ENCODE results near the gene SBDS. TPM values are rescaled to one million over a fixed set of nuclear protein-coding genes. Genes with fewer than 3 reads are reported as not detected.
"Not testable (repeated sequence)": the region's sequence is repeated elsewhere in the genome, so short reads cannot be mapped to it uniquely, and the experiment has no call there.

The SBDS gene
- polyA plus RNA-seq, 4 donors, result 73.8 to 132 (median 106) TPM

DNA sequence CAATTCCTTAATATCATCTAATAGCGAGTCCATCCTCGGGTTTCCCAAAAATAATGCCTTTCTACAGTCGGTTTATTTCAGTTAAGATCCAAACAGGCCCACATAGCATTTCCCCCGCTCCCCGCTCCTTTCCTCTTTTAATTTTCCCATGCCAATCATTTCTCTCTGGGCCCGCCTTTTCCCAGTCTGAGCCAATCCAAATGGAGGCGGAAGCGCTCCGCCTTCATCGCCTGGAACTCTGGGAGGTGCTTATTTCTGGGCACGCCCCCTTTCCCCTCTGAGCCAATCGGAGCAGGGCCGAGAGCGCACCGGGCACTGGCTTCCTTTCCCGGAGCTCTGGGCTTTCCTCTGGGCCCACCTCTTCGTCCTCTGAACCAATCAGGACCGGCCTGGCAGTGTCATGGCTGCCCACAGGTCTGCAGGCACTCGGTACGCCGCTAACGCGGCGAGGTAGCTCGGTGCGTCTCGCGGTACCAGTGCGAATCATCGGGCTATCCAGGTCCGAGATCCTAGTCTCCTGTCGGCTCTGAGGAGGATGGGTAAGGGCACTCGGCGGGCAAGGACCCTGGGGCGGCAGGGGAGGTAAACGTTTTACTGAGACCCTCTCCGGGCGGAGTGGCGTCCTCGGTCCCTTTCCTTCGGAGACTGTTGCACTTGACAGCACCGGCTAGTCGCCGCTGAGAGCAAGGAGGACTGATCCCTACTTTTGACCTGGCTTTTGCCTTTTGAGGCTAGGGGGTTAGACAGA, 1.2 kb upstream of the SBDS start, which contains the start of gene TYW1:
Gene TYW1 (plus strand): TSS at position 390 of the 748 bp plus-strand sequence. CDS start 146 bp downstream, at position 536.
- DNase-seq (ENCODE audit: low read depth in 4 of 4, low spot score in 3 of 4), result peak; percentile 95 to 97 (median 96)

DNA sequence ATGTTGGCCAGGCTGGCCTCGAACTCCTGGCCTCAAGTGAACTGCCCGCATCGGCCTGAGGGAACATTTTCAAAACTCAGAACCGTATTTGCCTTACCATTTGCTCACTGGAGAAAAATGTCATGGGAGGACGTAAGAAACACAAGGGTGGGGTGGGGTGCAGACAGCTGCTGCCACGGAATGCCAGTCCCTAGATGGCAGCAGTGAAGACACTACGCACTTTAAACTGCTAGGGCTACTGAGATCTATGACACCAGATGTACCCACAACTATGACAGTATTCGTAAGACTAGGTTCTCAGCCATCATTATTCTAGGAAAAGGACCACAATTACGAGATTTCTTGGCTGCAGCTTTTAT, 716 bp downstream of the SBDS start:
- peak; percentile 18 to 27 (median 23) for DNase-seq (ENCODE audit: low read depth in 4 of 4, low spot score in 3 of 4)

DNA sequence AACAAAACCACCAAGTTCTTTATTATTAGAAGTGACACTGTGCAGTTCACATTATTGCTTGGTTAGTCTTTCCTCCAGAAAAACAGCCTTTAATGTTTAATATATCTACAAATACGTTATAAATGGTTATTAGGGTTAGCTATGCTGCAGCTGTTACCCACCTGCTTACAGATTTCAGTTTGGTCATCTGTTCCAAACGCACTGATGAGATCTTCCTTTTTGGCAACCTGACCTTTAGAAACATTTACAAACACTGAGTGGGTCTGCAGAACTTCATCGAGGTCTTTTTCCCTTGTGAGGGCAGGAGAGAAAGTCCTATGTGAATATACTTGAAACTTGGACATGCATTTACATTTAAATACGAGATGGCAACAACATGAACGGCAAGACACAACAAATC, 1.3 kb downstream of the SBDS start:
- not testable (repeated sequence) for DNase-seq (ENCODE audit: low read depth in 4 of 4, low spot score in 3 of 4)

DNA sequence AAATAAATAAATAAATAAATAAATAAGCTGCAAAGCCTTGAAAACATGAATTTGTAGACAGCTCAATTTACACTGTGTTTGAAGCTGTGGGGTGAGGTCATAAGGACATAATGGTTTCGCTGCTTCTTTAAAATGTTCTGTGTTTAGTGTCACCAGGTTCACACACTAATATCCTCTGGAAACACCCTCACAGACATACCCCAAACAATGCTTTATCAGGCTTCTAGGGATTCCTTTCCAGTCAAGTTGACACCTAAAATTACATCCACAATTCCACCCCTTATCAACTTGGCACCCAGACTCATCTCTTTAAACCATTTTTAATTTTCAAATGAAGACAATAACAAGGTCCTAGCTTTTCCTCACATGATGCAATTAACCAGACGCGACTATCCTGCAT, 5.8 kb downstream of the SBDS start:
- DNase-seq (ENCODE audit: low read depth in 4 of 4, low spot score in 3 of 4), result not testable (repeated sequence)

DNA sequence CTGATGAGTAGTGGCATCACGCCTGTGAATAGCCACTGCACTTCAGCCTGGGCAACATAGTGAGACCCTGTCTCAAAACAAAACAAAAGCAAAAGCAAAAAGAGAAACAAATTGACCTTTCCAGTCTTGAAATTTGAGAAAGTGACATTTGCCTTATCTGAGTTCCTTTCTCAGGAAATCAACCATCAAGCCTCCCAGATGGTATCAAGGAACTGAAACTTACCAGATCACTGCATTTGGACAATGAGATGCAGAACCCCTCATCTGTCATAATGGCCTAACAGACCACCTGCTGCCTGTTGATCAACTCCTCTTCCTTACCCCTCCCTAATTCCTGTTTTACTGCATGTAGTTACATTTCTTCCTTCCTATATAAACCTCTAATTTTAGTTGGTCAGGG, 15.1 kb downstream of the SBDS start:
- DNase-seq (ENCODE audit: low read depth in 4 of 4, low spot score in 3 of 4), result not testable (repeated sequence)

DNA sequence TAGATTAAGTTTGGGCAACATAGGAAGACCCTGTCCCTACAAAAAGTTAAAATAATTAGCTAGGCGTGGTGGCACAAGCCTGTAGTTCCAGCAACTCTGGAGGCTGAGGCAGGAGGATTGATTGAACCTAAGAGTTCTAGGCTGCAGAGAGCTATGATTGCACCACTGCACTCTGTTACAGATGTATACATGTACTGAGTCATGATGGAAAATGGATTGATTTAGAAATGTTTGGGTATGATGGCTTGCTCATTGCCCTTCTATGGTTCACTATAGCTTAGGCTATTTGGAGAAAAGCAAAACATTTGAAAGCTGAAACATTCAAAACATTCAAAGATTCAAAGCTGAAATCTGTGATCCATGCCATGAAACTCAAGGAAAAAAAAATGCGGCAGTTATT, 16.4 kb downstream of the SBDS start:
- not testable (repeated sequence) for DNase-seq (ENCODE audit: low read depth in 4 of 4, low spot score in 3 of 4)

DNA sequence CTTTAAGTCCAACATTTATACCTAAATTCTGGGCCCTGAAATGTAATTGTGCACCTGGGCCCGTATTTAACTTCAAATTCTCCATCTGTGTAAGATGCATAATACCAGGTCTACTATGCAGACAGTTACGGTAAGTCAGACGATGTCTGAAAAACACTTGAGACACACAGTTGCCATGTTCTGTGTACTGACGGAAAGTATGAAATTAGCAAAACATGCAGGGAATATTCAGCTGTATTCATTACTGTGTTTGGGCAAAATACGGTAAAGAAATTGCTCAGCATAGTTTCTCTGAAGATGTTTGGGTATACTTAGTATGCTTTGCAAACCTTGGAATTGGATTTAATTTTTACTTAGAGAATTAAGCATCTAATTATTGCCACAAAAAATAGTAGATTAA, 17.1 kb downstream of the SBDS start:
- DNase-seq (ENCODE audit: low read depth in 4 of 4, low spot score in 3 of 4), result not testable (repeated sequence)

DNA sequence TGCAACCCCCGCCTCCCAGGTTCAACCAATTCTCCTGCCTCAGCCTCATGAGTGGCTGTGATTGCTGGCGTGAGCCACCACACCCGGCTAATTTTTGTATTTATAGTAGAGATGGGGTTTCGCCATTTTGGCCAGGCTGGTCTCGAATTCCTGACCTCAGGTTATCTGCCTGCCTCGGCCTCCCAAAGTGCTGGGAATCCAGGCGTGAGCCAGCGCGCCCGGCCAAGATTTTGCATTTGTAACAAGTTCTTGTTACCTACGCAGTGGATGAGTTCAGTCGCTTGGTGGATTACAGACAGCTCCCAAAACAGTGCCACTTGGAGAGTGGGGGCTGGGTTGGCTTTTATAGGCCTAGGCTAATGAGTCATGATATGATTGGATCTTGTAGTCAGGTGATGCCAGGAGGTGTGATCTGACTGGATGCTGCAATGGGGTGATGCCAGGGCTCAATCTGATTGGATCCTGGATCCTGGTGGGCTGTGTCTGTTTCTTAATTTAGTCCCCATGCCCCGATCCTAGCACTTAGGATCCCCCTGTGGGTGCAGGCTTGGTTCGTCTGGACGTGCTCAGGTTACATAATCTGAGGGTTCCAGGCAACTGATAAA, 20.3 kb downstream of the SBDS start:
- DNase-seq (ENCODE audit: low read depth in 4 of 4, low spot score in 3 of 4), result no peak

DNA sequence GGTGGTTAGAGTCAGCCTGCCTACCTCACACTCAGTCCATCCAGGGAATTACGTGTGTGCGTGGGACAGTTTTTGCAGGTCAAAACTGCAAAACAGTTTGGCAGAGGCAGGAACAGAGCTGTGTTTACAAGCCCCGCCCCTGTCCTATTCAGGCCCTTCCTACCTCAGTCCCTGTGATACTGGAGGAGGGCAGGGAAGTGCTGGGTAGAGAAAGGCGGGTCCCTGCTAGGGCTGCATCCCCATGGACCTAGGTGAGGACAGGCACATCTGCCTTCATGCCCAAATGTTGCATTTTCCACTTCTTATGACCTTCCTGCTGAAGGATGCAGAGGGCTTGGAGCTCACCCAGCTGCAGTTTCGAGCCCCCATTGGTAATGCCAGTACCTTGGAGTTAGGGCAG, 25.1 kb downstream of the SBDS start:
- no peak for DNase-seq (ENCODE audit: low read depth in 4 of 4, low spot score in 3 of 4)

DNA sequence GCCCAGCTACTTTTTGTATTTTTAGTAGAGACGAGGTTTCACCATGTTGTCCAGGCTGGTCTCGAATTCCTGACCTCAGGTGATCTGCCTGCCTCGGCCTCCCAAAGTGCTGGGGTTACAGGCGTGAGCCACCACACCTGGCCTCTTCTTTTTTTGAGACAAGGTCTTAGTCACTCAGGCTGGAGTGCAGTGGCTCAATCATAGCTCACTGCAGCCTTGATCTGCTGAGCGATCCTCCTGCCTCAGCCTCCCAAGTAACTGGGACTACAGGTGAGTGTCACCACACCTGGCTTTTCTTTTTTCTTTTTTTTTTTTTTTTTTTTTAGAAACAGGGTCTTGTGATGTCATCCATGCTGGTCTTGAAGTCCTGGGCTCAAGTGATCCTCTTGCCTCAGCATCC, 26.4 kb downstream of the SBDS start:
- DNase-seq (ENCODE audit: low read depth in 4 of 4, low spot score in 3 of 4), result not testable (repeated sequence)

DNA sequence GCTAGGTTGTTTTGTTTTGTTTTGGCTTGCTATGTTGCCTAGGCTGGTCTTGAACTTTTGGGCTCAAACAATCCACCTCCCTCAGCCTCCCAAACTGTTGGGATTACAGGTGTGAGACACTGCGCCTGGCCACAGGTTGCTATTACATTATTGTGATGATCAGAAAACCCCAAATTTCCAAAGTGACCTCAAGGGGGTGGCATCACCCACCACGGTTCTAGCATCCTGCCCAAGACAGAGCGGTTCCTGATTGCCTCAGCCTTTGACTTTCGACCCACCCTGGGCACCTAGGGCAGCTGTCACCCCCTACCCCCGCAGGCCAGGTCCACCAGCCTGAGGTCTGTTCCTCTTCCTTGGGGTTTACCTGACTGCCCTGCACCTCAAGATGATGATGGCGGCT, 28.4 kb downstream of the SBDS start:
- DNase-seq (ENCODE audit: low read depth in 4 of 4, low spot score in 3 of 4), result no peak

DNA sequence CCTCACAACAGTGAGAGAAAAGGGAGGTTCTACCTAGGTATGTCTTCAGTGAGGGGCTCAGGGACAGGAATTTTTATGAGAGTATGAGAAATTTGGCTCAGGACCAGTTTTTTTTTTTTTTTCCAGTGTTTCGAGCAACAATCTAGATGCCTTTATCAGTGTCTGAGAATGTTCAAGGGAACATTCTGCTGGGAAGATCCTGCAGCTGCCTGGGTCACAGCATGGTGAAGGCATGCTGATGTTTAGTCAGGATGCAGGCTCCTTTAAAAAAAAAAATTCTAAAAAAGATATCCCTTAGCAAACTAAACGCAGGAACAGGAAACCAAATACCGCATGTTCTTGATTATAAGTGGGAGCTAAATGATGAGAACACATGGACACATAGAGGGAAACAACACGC, 31.0 kb downstream of the SBDS start:
- DNase-seq (ENCODE audit: low read depth in 4 of 4, low spot score in 3 of 4), result no peak

DNA sequence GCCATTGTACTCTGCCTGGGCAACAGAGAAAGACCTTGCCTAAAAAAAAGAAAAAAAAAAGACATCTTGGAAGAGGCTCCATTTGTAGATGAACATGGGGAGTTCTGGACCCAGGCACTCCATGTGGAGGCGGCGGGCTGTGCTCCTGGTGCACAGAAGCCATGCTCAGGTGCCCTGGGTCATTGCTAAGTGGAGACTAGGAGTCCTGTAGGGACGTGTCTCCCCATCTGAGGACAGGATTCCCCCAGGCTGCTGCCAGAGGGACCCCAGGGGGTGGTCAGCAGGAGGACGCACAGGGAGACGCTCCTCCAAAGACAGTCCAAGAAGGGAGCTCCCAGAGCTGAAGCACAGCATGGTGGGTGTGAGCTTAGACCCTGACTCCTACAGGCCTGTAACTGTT, 34.3 kb downstream of the SBDS start:
- DNase-seq (ENCODE audit: low read depth in 4 of 4, low spot score in 3 of 4), result no peak

DNA sequence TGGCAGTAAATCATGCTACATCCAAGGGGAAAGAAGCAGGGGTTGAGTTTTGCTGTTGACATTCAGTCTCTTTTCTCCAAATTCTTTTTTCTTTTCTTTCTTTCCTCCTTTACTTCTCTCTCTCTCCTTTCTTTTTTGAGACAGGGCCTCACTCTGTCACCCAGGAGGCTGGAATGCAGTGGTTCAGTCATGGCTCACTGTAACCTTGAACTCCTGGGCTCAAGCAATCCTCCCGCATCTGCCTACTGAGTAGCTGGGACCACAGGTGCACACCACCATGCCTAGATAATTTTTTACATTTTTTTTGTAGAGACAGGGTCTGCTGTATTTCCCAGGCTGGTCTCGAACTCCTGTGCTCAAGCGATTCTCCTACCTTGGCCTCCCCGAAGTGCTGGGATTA, 35.2 kb downstream of the SBDS start:
- DNase-seq (ENCODE audit: low read depth in 4 of 4, low spot score in 3 of 4), result no peak

DNA sequence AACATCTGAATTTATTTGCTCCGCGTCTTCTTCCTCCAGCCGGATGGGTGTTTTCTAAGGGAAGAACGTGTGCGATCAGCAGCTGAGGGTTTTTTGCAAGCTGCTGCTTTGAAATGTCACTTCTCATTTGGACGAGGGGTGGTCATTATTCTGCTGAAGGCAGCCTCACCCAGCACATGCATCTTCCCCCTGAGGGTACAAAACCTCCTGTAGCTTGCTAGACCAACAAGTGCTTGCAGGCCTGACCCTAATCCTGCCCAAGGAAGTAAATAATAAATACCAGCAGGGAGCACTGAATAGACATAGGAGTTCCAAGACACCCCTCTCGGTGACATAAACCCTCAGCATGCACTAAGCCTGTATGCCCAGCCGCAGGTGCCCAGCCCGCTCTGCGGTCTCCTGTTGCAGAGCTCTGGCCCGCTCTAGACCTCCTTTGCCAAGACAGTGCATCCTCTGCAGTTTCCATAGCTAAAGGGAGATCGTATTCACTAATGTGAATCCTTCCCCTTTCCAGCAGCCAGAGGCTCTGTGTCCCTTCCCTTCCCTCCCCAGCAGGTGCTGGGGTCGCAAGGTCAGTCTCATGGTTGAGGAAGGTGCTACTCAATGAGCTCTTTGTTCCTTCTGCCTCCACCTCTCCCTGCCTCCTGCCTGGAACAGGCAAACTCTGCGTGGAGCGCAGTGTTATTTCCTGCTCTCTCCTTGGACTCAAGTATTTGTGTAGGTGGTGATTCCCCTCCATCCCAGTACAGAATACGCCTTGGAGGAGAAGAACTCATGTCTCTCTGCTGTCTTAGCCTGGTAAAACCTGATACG, 36.6 kb downstream of the SBDS start:
- no peak for DNase-seq (ENCODE audit: low read depth in 4 of 4, low spot score in 3 of 4)

DNA sequence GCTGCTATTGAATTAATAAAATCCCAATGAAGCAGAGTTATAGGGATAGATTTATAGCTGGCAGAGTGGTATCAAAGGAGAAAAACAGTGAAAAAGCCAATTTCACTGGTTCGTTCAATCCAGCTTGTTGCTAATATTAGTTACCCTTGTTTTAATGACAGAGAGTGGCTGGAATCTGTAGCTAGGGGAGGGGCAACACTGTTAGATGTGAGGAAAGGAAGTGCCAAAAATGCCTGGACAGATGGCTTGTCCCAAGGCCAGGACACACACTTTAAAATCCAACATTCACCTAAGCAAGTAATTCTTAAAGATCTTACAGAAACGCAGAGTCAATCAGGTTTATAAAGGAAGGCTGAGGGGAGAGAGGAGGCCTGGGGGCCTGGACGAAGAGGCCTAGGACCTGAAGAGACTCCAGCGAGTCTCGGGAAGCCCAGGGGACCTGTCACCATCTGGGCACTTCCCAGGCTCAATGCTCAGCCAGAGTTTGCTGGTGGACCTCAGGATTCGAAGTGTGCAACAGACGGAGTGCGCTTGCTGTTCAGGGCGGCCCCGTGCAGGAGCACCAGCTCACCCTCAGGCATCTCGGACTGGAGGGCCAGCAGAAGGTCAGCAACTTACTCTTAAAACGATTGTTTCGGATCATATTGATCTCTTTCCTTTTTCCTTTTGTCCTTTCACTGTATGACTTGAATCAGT, 37.6 kb downstream of the SBDS start:
- DNase-seq (ENCODE audit: low read depth in 4 of 4, low spot score in 3 of 4), result no peak

DNA sequence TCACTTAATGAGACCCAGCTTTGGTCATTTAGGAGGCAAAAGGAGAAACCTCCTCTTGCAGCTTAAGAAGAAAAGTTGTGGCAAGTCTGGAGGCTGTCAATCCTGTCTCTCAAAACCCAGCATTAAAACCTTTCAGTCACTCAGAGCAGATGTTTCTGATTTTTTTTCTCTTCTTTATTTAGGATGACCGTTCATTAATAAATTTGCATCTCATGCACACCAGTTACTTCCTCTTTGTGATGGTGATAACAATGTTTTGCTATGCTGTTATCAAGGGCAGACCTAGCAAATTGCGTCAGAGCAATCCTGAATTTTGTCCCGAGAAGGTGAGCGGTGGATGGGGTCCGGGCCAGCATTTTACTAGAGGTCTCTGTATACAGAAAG, 42.4 kb downstream of the SBDS start:
- DNase-seq (ENCODE audit: low read depth in 4 of 4, low spot score in 3 of 4), result no peak

DNA sequence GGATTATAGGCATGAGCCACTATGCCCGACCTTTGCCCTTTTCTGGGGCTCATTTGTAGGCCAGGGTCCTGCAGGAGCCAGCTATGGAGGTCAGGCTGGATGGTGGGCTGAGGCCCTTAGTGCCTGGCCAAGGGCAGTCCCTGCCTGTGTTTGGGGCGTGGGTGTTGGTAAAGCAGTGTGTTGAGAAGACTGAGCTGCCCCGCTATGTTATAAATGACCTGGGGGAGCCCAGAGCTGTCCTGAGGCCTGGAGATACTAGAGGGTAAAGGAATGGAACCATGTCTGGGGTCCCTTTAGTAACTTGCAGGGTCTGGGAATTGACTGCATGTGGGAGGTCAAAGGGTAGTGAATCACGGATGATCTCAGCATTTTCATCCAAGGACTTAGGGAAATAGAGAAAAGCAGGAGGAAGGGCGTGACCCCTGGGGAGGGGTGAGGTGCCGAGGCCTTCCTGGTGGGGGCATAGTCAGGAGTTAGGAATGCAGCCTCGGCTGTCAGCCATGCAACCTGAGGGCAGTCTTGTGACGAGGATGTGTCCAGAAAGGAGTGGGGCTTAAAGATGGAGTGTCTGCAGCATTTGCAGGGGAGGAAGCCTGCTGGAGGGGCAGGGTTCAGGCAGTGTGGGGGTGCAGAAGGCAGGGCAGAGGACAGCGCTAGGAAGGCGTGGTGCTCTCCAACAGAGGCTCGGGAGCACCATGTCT, 42.9 kb downstream of the SBDS start:
- DNase-seq (ENCODE audit: low read depth in 4 of 4, low spot score in 3 of 4), result no peak

DNA sequence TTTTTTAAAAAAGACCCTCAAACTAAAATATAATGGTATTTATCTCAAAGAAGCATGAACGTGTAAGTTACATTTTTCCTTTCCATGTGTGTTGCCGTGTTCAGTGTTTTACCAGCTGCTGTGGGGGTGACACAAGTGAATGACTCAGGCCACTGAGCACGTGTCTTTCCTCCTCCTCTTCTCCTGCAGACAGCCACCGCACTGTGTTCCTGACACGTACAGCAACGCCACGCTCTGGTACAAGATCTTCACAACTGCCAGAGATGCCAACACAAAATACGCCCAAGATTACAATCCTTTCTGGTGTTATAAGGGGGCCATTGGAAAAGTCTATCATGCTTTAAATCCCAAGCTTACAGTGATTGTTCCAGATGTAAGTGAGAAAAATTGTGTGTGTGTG, 44.6 kb downstream of the SBDS start:
- DNase-seq (ENCODE audit: low read depth in 4 of 4, low spot score in 3 of 4), result no peak

DNA sequence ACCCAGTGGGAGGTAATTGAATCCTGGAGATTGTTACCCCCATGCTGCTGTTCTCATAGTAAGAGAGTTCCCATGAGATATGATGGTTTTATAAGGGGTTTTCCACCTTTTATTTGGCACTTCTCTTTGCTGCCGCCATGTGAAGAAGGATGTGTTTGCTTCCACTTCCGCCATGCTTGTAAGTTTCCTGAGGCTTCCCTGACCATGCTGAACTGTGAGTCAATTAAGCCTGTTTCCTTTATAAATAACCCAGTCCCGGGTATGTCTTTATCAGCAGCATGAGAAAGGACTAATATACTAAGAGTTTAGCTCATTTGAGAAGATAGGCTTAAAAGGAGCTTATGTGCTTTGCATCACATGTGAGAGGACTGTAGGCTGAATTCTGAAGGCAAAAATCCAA, 45.1 kb downstream of the SBDS start:
- DNase-seq (ENCODE audit: low read depth in 4 of 4, low spot score in 3 of 4), result no peak
